IMR-90 (cell line): ENCODE data around the gene NDRG2. TPM values are rescaled to one million over a fixed set of nuclear protein-coding genes. Genes with fewer than 3 reads are reported as not detected.

Experiments
- ATAC-seq: fragments of 200-7000 bp; cut with Tn5 transposase; 2 replicates; pipeline ENCODE4 v1.9.1; 2020; ENCODE audit warnings: low read depth, mild to moderate bottlenecking, moderate library complexity
- BruUV-seq: library from RNA; stranded (reverse); fragments of 400-500 nt; replicated peaks from 2 replicates; lab custom pipeline; 2021; lab: Mats Ljungman, UMichigan
- CTCF ChIA-PET: fragments of 300-600 bp; formaldehyde crosslinking; extraction: SDS; loops from one replicate; lab custom pipeline; 2021; ENCODE audit warnings: antibody characterized with exemption; lab: Yijun Ruan, JAX
- POLR2A ChIA-PET: fragments of 300-600 bp; sonication (Branson Sonifier 250); formaldehyde crosslinking; loops from one replicate; lab custom pipeline; 2022; ENCODE audit warnings: antibody characterized with exemption; ENCODE audit not compliant: unreplicated experiment; lab: Charles Lee
- DNase-seq: peaks from one replicate; pipeline ENCODE4 v3.0.0; 2013
- H2AFZ ChIP-seq: replicated peaks from 2 replicates; pipeline ENCODE3; 2013; ENCODE audit warnings: low read length, mild to moderate bottlenecking; ENCODE audit not compliant: poor library complexity
- H2AK5ac ChIP-seq: 2 replicates; pipeline ENCODE4 v1.6.1; 2013; ENCODE audit warnings: low read depth, low read length, inconsistent platforms
- H2AK9ac ChIP-seq: replicated peaks from 2 replicates; pipeline ENCODE3; 2013; ENCODE audit warnings: mild to moderate bottlenecking, low read depth, low read length, moderate library complexity; ENCODE audit not compliant: poor library complexity
- H2BK120ac ChIP-seq: 2 replicates; pipeline ENCODE4 v1.6.1; 2013; ENCODE audit warnings: low read depth, low read length, inconsistent platforms
- H2BK15ac ChIP-seq: 3 replicates; pipeline ENCODE4 v1.6.1; 2013; ENCODE audit warnings: low read depth, low read length, inconsistent platforms
- H2BK20ac ChIP-seq: 2 replicates; pipeline ENCODE4 v1.6.1; 2013; ENCODE audit warnings: low read depth, mild to moderate bottlenecking, inconsistent platforms, low read length, moderate library complexity
- H2BK5ac ChIP-seq: 2 replicates; pipeline ENCODE4 v1.6.1; 2013; ENCODE audit warnings: mild to moderate bottlenecking, low read depth, low read length, inconsistent platforms; ENCODE audit not compliant: poor library complexity, severe bottlenecking
- H3K14ac ChIP-seq: replicated peaks from 2 replicates; pipeline ENCODE4 v1.6.1; 2013; ENCODE audit warnings: low read depth, low read length, inconsistent platforms
- H3K18ac ChIP-seq: 2 replicates; pipeline ENCODE4 v1.6.1; 2013; ENCODE audit warnings: low read depth, low read length, control low read depth
- H3K23ac ChIP-seq: 2 replicates; pipeline ENCODE4 v1.6.1; 2013; ENCODE audit warnings: low read depth, low read length, inconsistent platforms
- H3K27ac ChIP-seq: 2 replicates; pipeline ENCODE4 v1.5.1; 2013; ENCODE audit warnings: mild to moderate bottlenecking, control low read depth, low read length; ENCODE audit not compliant: insufficient read depth
- H3K27me3 ChIP-seq: 2 replicates; pipeline ENCODE4 v1.6.1; 2013; ENCODE audit warnings: low read length; ENCODE audit not compliant: control insufficient read depth, insufficient read depth
- H3K36me3 ChIP-seq: 2 replicates; pipeline ENCODE4 v1.6.1; 2013; ENCODE audit warnings: low read length, mixed read lengths; ENCODE audit not compliant: control insufficient read depth, insufficient read depth
- H3K4ac ChIP-seq: 2 replicates; pipeline ENCODE4 v1.6.1; 2013; ENCODE audit warnings: low read depth, low read length, inconsistent platforms
- H3K4me1 ChIP-seq: 2 replicates; pipeline ENCODE4 v1.6.1; 2013; ENCODE audit warnings: low read length, mixed read lengths; ENCODE audit not compliant: control insufficient read depth, insufficient read depth
- H3K4me2 ChIP-seq: 2 replicates; pipeline ENCODE4 v1.6.1; 2013; ENCODE audit warnings: low read depth, mild to moderate bottlenecking, control low read depth, low read length, moderate library complexity
- H3K4me3 ChIP-seq: 2 replicates; pipeline ENCODE4 v1.5.1; 2013; ENCODE audit warnings: low read depth, mild to moderate bottlenecking, control low read depth, low read length, moderate library complexity; ENCODE audit not compliant: insufficient read depth
- H3K56ac ChIP-seq: 2 replicates; pipeline ENCODE4 v1.6.1; 2013; ENCODE audit warnings: low read length, inconsistent platforms; ENCODE audit not compliant: insufficient read depth; ENCODE audit errors: extremely low read depth
- H3K79me1 ChIP-seq, 2 experiments: 2 replicates each; pipeline ENCODE4 v1.6.1; 2013; ENCODE audit warnings: low read length in 2 of 2, inconsistent platforms in 1 of 2, low read depth in 1 of 2
- H3K9ac ChIP-seq: 2 replicates; pipeline ENCODE4 v1.6.1; 2013; ENCODE audit warnings: low read depth, low read length, control low read depth
- H3K9me1 ChIP-seq: 2 replicates; pipeline ENCODE4 v1.6.1; 2013; ENCODE audit warnings: low read length, inconsistent platforms; ENCODE audit not compliant: insufficient read depth
- H3K9me3 ChIP-seq: 2 replicates; pipeline ENCODE4 v1.6.1; 2013; ENCODE audit warnings: low read length; ENCODE audit not compliant: control insufficient read depth, insufficient read depth
- H4K20me1 ChIP-seq: 2 replicates; pipeline ENCODE4 v1.6.1; 2013; ENCODE audit warnings: low read length, inconsistent platforms; ENCODE audit not compliant: insufficient read depth
- H4K5ac ChIP-seq: 2 replicates; pipeline ENCODE4 v1.6.1; 2013; ENCODE audit warnings: mild to moderate bottlenecking, low read depth, low read length, control low read depth
- H4K8ac ChIP-seq, 2 experiments: 2 replicates each; pipeline ENCODE4 v1.6.1; 2013; ENCODE audit warnings: low read depth in 2 of 2, low read length in 2 of 2, control low read depth in 1 of 2, inconsistent platforms in 1 of 2
- H4K91ac ChIP-seq: 2 replicates; pipeline ENCODE4 v1.6.1; 2013; ENCODE audit warnings: low read depth, low read length, inconsistent platforms; ENCODE audit not compliant: insufficient read depth
- BHLHE40 ChIP-seq: fragments of 150-350 bp; IDR thresholded peaks from 2 replicates; pipeline ENCODE4 v1.6.1; 2016; ENCODE audit warnings: mild to moderate bottlenecking, low read depth, low read length
- CEBPB ChIP-seq: IDR thresholded peaks from 2 replicates; pipeline ENCODE4 v1.6.1; 2012; ENCODE audit warnings: low read depth, low read length, improper control_type of control experiment
- FOS ChIP-seq: fragments of 150-350 bp; IDR thresholded peaks from 2 replicates; pipeline ENCODE4 v1.6.1; 2016; ENCODE audit warnings: low read depth, low read length
- MAFK ChIP-seq: IDR thresholded peaks from 2 replicates; pipeline ENCODE4 v1.6.1; 2012; ENCODE audit warnings: low read depth, low read length, improper control_type of control experiment
- MAZ ChIP-seq: IDR thresholded peaks from 2 replicates; pipeline ENCODE4 v1.6.1; 2012; ENCODE audit warnings: low read depth, mild to moderate bottlenecking, low read length, improper control_type of control experiment, moderate library complexity, borderline replicate concordance
- POLR2A ChIP-seq: IDR thresholded peaks from 2 replicates; pipeline ENCODE4 v1.6.1; 2012; ENCODE audit warnings: mild to moderate bottlenecking, low read depth, low read length
- RAD21 ChIP-seq: IDR thresholded peaks from 2 replicates; pipeline ENCODE4 v1.6.1; 2012; ENCODE audit warnings: low read length, improper control_type of control experiment
- RCOR1 ChIP-seq: IDR thresholded peaks from 2 replicates; pipeline ENCODE4 v1.6.1; 2012; ENCODE audit warnings: mild to moderate bottlenecking, low read length, improper control_type of control experiment; ENCODE audit not compliant: insufficient replicate concordance
- RFX5 ChIP-seq: IDR thresholded peaks from 2 replicates; pipeline ENCODE4 v1.8.0; 2012; ENCODE audit warnings: low read depth, mild to moderate bottlenecking, low read length, moderate library complexity
- SMC3 ChIP-seq: fragments of 150-350 bp; IDR thresholded peaks from 2 replicates; pipeline ENCODE4 v1.6.1; 2016; ENCODE audit warnings: low read depth, mild to moderate bottlenecking, antibody characterized with exemption, low read length, moderate library complexity
- WGBS, 2 experiments: methylation state at CpG; one replicate each; pipeline versions ENCODE4 v1.1.5 to v1.1.7; 2013; ENCODE audit warnings: missing lambda C conversion rate in 2 of 2; ENCODE audit not compliant: insufficient read length in 1 of 2; ENCODE audit errors: extremely low coverage in 2 of 2; 5-methylcytosine and 5-hydroxymethylcytosine counted together
- dilution Hi-C: fragments of 300-500 bp; cut with HindIII; formaldehyde crosslinking; loops from one replicate; pipeline ENCODE4 v1.14.3; 2018; ENCODE audit warnings: low sequenced_read_pairs; ENCODE audit not compliant: unreplicated experiment
- in situ Hi-C: fragments of 300-500 bp; cut with MboI; formaldehyde crosslinking; loops from 3 replicates; pipeline ENCODE4 v1.14.3; 2019; ENCODE audit warnings: low sequenced_read_pairs, inconsistent platforms, mixed read lengths
- intact Hi-C: fragments of 100-400 bp; cut with micrococcal nuclease; formaldehyde crosslinking; loops from 2 replicates; pipeline ENCODE4 v1.10.0; 2022
- polyA plus RNA-seq, 3 experiments: library from polyadenylated mRNA; depleted of rRNA; stranded (reverse); fragments of >200 nt; gene quantifications; 2 replicates each; pipeline ENCODE4 v1.2.3, GENCODE V29; 2012; ENCODE audit warnings: low replicate concordance in 1 of 3
- total RNA-seq: library from RNA; depleted of rRNA; stranded (reverse); fragments of >200 nt; gene quantifications from 2 replicates; pipeline ENCODE4 v1.2.3, GENCODE V29; 2012
- TF ChIP-seq, protein P1 (sequence below): fragments of 150-350 bp; IDR thresholded peaks from 2 replicates; pipeline ENCODE4 v1.6.1; 2016; ENCODE audit warnings: low read depth, mild to moderate bottlenecking, low read length, moderate library complexity, borderline replicate concordance
- TF ChIP-seq, protein P2 (sequence below): conservative IDR thresholded peaks from 2 replicates; pipeline ENCODE4 v1.5.1; 2012; ENCODE audit warnings: mild to moderate bottlenecking, low read depth, low read length, improper control_type of control experiment
- TF ChIP-seq, protein P3 (sequence below): fragments of 150-350 bp; IDR thresholded peaks from 2 replicates; pipeline ENCODE4 v1.6.1; 2017; ENCODE audit warnings: mild to moderate bottlenecking, antibody characterized with exemption, low read length, low read depth

NDRG2 gene
- total and polyA plus RNA-seq, 2 of the 4 experiments (the other 2 are of a cell fraction): 0.36 to 1.5 TPM

DNA sequence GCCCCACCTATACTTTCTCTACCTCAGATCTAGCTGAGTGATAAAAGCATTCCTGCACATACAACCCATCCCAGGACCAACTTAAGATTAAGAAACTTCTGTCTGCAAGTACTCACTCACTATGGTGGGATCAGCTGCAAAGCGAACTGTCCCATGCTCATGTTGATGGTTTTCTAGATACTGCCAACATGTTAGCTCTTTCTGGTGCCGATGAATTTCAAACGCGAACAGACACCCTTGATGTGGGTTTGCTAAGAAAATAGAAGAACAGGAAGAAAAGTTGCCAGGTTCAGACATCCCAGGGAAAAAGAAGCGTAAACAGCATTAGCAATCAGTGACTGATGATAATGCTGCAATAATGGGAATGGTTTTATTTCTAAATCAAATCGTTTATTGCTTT, 27.3 kb downstream of the NDRG2 start:
- Histone ChIP-seq H3K56ac (no peak overlapping the region), H4K8ac (no peak overlapping the region), H3K4me2 (no peak overlapping the region), H2AK9ac (no peak overlapping the region), H3K4me1 (peaks cover 3% of the 10 kb centered on the region), H2BK120ac (no peak overlapping the region), H3K36me3 (peaks cover 25% of the 10 kb centered on the region), H4K20me1 (no peaks in the 10 kb centered on the region), H2BK20ac (no peak overlapping the region), H3K4me3 (no peak overlapping the region), H4K5ac (no peak overlapping the region), H3K9me3 (no peaks in the 10 kb centered on the region), H2BK5ac (no peak overlapping the region), H3K18ac (no peak overlapping the region), H2AFZ (no peak overlapping the region), H3K9ac (no peak overlapping the region), H3K27me3 (peaks cover 2% of the 10 kb centered on the region), H3K9me1 (no peaks in the 10 kb centered on the region), H3K79me1 (peaks cover 0 to under 1% of the 10 kb centered on the region in 2 experiments; a peak in 1 of 4 replicates), H3K23ac (no peak overlapping the region), H2BK15ac (no peak overlapping the region), H3K27ac (no peak overlapping the region), H3K4ac (no peak overlapping the region), H2AK5ac (no peak overlapping the region), H3K14ac (no peak overlapping the region), H4K91ac (no peak overlapping the region)
- CTCF ChIA-PET: interaction anchor here (0.6 kb wide), 3 partner anchors 65 to 548 kb away, joined by 3 to 6 read pairs (median 4); no protein-coding TSS in a partner anchor
- ATAC-seq (no peak), DNase-seq (no peak)
- intact Hi-C loops: no loop called here
- POLR2A ChIA-PET: no interaction called here
- BruUV-seq: no TSS peak
- in situ Hi-C loops: loop anchor here (25.0 kb wide), 1 partner anchor 660 kb away; the partner anchor contains the start of genes CCNB1IP1 and PARP2
- 96% methylated on average over 4 of the region's 6 CpGs; no CpG with 5 or more reads in 1 of the 2 experiments for WGBS, 2 experiments
- dilution Hi-C loops: no loop called here
- TF ChIP-seq, protein P1, sequence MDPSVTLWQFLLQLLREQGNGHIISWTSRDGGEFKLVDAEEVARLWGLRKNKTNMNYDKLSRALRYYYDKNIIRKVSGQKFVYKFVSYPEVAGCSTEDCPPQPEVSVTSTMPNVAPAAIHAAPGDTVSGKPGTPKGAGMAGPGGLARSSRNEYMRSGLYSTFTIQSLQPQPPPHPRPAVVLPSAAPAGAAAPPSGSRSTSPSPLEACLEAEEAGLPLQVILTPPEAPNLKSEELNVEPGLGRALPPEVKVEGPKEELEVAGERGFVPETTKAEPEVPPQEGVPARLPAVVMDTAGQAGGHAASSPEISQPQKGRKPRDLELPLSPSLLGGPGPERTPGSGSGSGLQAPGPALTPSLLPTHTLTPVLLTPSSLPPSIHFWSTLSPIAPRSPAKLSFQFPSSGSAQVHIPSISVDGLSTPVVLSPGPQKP: no peak
- TF ChIP-seq, protein P2, sequence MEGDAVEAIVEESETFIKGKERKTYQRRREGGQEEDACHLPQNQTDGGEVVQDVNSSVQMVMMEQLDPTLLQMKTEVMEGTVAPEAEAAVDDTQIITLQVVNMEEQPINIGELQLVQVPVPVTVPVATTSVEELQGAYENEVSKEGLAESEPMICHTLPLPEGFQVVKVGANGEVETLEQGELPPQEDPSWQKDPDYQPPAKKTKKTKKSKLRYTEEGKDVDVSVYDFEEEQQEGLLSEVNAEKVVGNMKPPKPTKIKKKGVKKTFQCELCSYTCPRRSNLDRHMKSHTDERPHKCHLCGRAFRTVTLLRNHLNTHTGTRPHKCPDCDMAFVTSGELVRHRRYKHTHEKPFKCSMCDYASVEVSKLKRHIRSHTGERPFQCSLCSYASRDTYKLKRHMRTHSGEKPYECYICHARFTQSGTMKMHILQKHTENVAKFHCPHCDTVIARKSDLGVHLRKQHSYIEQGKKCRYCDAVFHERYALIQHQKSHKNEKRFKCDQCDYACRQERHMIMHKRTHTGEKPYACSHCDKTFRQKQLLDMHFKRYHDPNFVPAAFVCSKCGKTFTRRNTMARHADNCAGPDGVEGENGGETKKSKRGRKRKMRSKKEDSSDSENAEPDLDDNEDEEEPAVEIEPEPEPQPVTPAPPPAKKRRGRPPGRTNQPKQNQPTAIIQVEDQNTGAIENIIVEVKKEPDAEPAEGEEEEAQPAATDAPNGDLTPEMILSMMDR: no peak
- TF ChIP-seq SMC3 (no peak), CEBPB (no peak), MAFK (no peak), FOS (no peak), RAD21 (no peak), POLR2A (no peak), BHLHE40 (no peak), RCOR1 (no peak), MAZ (no peak), RFX5 (no peak)
- TF ChIP-seq, protein P3, sequence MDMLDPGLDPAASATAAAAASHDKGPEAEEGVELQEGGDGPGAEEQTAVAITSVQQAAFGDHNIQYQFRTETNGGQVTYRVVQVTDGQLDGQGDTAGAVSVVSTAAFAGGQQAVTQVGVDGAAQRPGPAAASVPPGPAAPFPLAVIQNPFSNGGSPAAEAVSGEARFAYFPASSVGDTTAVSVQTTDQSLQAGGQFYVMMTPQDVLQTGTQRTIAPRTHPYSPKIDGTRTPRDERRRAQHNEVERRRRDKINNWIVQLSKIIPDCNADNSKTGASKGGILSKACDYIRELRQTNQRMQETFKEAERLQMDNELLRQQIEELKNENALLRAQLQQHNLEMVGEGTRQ: no peak
